ENCODE data around the gene TTPAL.

- TF ChIP-seq CTCF (IDR thresholded peaks at IDR 0.05; ENCODE audit: low read depth, low read length, missing input control) (peak; percentile 33), JUND (IDR thresholded peaks at IDR 0.05) (no peak), REST (IDR thresholded peaks at IDR 0.05) (peak; percentile 70)
These were observed at the start of gene TTPAL for GRCh38 chr20:44475694-44476560.
